ENCODE results near the gene IL19.
A peak's percentile ranks its signal among the peaks of the same experiment; 100 is the strongest.

Gene IL19

DNA sequence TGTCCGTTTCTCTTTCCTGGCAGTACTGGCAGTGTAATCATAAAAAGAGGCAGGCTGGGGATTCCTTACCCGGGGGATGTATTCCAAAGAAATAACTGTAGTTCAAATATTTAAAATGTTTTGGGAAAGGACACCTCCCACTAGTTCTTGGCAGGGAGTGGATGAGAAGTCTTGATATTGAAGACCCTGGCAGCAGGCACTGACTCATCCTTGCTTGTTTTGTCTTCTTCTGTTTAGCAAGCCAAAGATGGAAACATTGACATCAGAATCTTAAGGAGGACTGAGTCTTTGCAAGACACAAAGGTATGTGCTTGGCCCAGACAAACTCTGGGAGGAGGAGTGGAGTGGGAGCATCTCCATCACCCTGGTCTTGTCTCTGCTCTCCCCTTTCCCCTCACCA lies 95.5 kb downstream of the IL19 start:
- DNase-seq: no peak

- DNase-seq: no peak
Measured at GRCh38 chr1:206867239-206867638, 96.7 kb downstream of the IL19 start.

GRCh38 chr1:206867716-206868115 lies 97.1 kb downstream of the IL19 start:
- no peak for DNase-seq

- no peak for DNase-seq
Measured at GRCh38 chr1:206868264-206868663, 97.7 kb downstream of the IL19 start.

GRCh38 chr1:206872139-206872538 lies 101.6 kb downstream of the IL19 start:
- no peak for DNase-seq

DNA sequence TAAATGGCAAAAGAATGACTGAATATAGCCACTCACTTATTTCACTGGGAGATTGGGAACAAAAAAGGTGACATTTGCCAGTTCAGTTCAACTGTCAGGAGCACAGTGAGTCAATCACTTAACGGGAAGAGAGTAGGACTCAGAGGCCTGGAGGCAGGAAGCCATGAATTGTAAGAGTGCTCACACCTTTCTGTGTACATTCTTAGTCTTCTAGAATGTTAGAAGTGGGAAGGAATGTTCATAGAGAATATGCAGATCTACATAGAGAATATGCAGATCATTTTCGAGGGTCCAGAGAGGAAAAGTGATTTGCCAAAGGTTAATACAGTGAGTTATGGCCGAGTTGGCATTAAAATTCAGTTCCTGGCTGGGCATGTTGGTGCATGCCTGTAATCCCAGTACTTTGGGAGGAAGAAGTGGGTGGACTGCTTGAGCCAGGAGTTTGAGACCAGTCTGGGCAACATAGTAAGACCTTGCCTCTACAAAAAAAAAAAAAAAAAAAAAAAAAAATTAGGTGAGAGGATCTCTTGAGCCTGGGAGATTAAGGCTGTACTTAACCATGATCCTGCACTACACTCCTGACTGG lies 103.1 kb downstream of the IL19 start:
- no peak for DNase-seq

- DNase-seq: no peak
Measured at GRCh38 chr1:206875752-206876377, 105.3 kb downstream of the IL19 start.

- no peak for DNase-seq
Measured at GRCh38 chr1:206878456-206878855, 107.9 kb downstream of the IL19 start.

GRCh38 chr1:206880314-206880713 lies 109.7 kb downstream of the IL19 start:
- DNase-seq: no peak

GRCh38 chr1:206882555-206882954 lies 112.0 kb downstream of the IL19 start:
- DNase-seq: no peak

DNA sequence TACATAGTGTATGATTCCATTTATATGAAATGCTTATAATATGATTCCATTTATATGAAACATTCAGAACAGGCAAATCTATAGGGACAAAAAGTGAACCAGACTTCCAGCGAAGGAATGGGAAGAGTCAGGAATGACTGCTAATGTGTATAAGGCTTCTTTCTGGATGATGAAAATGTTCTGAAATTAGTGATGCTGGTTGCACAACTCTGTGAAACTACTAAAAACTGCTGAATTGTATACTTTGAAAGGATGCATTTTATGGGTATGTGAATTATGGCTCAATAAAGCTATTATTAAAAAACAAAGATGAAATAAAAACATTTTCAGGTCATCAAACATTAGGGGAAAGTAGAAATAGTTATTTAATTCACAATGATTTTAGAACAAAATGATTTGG lies 112.6 kb downstream of the IL19 start:
- no peak for DNase-seq

DNA sequence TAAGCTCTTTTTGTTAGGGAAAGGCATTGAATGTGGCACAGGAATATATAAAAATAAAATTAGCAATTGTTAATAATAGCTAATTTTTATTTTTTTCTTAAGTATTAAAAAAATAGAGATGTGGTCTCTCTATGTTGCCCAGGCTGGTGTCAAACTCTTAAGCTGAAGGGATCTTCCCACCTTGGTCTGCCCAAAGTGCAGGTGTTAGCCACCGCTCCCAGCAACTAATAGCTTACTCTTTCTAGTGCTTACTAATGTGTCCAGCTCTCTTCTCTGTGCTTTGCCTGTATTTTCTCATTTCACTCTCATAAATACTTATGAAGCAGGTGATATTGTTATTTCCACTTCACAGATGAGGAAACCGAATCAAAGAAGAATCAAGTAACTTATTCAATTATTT lies 113.3 kb downstream of the IL19 start:
- DNase-seq: no peak

DNA sequence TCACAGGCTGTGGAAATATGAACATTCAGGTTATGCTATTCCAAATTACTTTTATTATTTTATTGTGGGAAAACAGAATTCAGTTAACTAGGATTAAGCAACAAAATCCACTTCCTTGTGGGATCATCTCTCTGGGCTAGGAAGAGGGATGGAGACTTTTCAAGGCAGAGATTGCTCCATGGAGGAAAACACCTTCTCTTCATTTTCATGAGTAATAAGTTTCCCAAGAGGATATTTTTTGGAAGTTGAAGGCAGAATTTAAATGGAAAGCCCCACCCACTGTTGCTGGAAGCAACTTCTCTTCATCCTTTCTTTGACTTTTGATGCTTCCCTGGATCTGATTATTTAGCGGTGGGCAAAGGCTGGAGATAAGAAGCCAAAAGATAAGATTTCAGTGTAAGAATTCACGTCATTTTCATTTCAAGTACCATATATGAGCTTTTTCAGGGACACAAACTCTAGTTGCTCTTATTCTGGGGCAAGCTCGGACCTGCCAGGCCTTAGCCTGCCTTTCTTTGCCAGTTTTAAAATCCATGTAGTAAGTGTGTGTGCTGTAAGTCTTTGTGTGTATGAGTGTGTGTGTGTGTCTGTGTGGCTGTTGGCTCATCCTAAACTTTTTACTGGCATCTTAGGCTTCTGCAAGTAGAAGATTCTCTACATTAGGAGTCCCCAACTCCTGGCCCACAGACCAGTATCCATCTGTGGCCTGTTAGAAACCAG lies 114.9 kb downstream of the IL19 start:
- no peak for DNase-seq

DNA sequence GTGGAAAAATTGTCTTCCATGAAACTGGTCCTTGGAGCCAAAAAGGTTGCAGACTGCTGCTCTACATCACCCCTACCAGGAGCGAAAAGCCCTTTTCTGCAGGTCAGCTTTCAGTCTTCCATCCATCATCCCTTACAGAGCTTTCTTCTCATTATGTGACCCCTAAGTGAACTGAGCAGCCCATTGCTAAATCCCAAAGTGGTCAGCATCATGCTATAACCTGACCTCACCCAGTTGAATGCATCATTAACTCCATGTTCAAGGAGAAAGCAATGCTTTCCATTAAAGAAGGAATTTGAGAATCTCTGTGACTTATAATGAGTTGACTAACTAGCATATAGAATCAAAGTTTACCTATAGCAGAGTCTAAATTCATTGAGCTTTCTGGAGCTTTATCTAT lies 116.3 kb downstream of the IL19 start:
- no peak for DNase-seq

GRCh38 chr1:206887701-206888100 lies 117.1 kb downstream of the IL19 start:
- DNase-seq: no peak

DNA sequence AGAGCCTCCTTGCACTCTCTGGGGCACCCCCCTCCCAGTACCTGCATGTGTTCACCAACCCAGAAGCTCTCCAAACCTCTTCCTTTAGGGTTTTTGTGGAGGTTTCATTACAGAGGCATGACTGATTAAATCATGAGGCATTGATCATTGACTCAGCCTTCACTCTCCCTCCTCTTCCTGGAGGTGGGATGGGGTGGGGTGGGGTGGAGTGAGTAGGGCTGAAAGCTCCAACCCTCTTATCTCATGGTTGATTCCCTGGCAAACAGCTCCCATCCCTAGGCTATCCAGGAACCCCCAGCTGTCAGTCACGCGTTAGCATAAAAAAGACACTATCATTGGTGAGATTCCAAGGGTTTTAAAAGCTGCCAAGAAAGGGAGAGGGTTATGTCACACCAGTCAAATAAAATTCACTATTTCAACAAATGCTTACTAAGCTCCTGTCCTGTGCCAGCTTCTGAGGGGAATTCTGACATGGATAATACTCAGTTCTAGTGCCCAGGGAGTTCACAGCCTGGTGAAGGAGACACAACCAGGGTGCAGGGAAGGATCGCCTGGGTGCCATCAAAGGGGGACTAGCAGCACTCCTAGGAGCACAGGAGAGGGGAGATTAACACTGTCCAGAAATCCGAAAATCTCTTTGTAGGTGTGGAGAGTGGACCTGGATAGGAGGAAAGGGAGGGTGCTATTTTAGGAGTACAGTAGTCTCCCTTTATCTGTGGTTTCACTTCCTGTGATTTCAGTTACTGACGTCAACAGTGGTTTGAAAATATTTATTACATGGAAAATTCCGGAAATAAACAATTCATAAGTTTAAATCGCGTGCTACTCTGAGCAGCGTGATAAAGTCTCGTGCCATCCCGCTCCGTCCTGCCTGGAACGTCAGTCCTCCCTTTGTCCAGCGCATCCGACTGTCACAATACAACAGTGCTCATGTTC lies 119.8 kb downstream of the IL19 start:
- DNase-seq: peak; percentile 58 to 66

DNA sequence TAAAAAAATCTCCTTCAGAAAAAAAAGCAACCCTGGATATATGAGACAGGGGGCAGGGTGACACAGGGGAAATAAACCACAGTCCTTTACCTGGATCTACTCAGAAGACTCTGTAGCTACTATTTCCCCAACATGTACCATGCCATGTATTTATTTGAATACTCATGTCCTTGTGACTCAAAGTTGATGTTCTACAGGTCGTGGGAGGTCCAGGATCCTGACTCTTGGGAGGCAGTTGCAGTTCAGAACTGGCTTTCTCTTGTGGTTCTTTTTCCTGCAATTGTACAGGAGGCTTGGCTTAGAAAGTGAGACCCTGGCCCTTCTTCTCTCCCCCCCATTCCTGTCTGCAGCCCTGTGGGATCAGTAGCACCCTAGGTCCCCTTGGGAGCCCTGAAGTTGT lies 120.8 kb downstream of the IL19 start:
- no peak for DNase-seq

All from inflammatory macrophage treated with lipopolysaccharide for 1 hour (primary cell).